NOMO-1 treated with dmso at 0.1 percent for 144 hours (cell line): Measurements from ENCODE around the gene INHBA.

ENCODE experiments used
- DNase-seq: peaks from one replicate; lab custom pipeline; 2025; ENCODE audit not compliant: unreplicated experiment; lab: John Stamatoyannopoulos, UW

Gene INHBA

DNA sequence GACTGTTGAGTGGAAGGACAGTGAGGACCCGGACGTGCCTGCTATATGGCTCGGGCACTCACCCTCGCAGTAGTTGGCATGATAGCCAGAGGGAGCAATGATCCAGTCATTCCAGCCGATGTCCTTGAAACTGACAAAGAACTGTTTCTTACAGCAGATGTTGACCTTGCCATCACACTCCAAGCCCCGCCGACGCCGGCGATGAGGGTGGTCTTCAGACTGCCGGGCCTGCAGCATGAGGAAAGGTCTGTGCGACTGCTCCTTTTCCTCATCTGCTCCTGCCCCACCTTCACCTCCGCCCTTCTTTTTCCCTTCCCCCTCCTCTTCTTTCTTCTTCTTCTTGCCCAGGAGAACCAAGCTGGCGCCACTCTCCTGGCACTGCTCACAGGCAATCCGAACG, 13.1 kb downstream of the INHBA start:
- no peak for DNase-seq

GRCh38 chr7:41688906-41689305, 14.0 kb downstream of the INHBA start:
- no peak for DNase-seq

GRCh38 chr7:41688012-41688625, 14.8 kb downstream of the INHBA start:
- no peak for DNase-seq

GRCh38 chr7:41685684-41686083, 17.2 kb downstream of the INHBA start:
- no peak for DNase-seq

DNA sequence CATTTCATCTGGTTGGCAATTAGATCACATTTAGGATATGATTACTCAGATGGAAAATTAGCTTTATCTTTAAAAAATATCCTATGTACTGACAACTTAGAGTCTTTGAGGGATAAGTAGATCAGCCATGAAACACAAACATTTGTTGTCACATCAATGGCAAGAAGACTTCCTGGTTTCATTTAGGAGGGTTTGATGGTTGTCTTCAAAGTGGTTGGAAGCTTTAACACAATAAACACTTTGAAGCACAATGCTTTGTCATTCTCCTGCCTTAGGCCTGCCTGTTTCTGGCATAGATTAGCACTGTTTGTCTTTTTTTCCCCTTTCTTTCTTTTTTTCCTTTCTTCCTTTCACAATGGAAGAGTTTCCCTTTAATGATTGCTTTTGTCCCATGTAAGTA, 20.5 kb downstream of the INHBA start:
- no peak for DNase-seq

GRCh38 chr7:41679566-41679965, 23.3 kb downstream of the INHBA start:
- DNase-seq: no peak

DNA sequence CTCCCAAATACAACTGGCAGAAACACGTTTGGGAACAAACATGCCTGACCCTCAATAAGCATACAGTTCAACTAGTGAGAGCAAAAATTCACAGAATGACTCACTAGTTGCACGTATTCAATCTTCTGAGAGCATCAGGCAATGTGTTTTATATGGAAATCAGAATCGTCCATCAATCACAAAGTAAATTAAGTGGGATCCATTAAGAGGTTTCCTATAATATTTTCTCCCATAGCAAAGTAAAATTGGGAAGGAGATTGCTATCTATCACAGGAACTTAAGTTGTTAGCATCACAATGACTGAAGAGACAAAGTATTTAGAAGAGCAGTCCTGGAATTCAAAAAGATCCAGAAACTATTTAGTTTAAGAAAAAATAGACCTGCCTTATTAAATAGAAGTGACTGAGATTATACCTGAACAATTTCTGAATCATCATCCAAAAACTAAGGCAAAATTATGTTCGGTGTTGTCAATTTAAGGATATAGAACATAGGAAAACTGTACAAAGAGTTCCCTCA, 28.3 kb downstream of the INHBA start:
- no peak for DNase-seq

DNA sequence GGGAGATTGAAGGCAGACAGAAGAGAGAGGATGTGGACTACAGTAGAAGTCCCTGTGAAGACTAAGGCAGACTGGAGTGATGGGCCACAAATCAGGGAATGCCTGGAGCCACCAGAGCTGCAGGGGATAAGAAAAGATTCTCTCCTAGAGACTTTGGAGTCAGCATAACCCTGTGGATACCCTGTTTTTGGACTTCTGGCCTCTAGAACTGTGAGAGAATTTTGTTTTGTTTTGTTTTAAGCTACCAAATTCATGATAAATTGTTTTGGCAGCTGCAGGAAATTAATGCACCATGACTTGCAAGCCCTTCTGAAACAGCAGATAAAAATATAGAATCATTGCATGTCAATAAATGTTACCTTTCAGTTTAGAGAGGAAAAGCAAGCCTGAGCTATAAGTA, 41.3 kb downstream of the INHBA start:
- no peak for DNase-seq

- DNase-seq: no peak
These were observed 43.4 kb downstream of the INHBA start for GRCh38 chr7:41659539-41659938.

- DNase-seq: no peak
These were observed 46.5 kb downstream of the INHBA start for GRCh38 chr7:41656366-41656765.

- DNase-seq: no peak
These were observed 47.5 kb downstream of the INHBA start for GRCh38 chr7:41655426-41655825.

GRCh38 chr7:41652267-41652666, 50.6 kb downstream of the INHBA start:
- DNase-seq: no peak

- no peak for DNase-seq
These were observed 54.4 kb downstream of the INHBA start for GRCh38 chr7:41648501-41648900.

DNA sequence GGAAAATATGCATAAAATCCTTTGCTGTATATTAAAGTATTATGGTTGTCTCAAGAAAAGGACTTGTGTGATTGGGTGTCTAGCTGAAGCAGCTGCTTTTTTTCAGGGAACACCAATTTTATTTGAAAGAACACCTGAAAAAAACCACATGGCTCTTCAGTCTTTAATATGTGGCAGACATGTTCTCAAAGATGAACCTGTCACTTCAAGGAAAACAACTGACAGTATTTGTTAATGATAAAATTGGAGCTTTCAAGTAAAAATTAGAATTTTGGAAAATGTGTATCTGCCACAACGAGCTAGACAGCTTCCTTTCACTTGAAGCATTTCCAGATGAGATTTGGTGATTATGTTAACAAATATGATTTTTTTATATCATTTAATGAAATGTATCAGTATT, 59.3 kb downstream of the INHBA start:
- no peak for DNase-seq

DNA sequence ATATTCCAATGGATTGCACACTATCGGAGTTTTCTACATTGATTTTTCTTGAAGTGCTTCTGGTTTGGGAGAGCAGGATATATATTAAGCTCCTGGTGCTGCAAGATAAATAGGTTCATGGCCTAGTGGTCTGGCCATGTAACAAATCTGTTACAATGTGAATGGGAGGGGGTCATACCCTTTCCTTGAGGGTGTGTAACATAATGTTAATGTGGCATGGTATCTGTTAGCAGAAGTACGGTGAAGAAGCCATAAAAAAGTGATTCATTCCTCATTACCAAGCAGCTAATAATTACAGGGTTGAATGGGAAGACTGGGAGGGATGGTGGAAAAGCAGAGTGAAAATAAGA, 61.2 kb downstream of the INHBA start:
- no peak for DNase-seq

DNA sequence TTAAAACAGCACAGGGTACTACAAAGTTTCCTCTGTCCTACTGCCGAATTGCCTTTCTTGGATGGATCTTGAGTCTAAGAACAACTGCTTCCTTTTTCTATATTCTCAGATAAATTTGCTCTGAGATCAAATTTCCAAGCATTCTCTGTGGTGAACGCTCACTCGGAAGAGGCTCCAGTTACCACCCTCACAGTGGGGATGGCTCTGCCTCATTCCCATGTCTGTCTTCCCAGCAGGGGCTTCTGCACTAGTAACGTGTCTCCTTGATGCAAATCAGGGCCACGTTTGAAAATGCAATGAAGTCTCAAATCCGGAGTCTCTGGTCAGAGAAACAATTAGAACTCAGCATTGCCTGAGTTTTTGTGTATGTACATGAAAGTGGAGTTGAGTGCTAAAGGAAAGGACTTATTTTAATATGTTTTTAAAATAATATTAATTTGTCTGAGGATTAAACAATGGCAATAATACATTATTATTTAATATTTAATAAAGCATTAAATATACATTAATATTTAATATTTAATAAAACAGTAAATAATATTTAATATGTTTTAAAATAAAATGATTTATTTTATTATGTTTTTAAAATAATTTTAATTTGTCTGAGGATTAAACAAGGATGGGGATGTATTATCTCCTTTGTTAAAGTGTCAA, 61.8 kb downstream of the INHBA start:
- no peak for DNase-seq

- DNase-seq: no peak
These were observed 62.4 kb downstream of the INHBA start for GRCh38 chr7:41640487-41640886.

GRCh38 chr7:41637049-41637448, 65.8 kb downstream of the INHBA start:
- DNase-seq: no peak
